NCI-H2227 (cell line): Measurements from ENCODE around the gene SPRTN.

Experiments
- DNase-seq: peaks from one replicate; lab custom pipeline; 2025; ENCODE audit not compliant: unreplicated experiment; lab: John Stamatoyannopoulos, UW

The SPRTN gene

DNA sequence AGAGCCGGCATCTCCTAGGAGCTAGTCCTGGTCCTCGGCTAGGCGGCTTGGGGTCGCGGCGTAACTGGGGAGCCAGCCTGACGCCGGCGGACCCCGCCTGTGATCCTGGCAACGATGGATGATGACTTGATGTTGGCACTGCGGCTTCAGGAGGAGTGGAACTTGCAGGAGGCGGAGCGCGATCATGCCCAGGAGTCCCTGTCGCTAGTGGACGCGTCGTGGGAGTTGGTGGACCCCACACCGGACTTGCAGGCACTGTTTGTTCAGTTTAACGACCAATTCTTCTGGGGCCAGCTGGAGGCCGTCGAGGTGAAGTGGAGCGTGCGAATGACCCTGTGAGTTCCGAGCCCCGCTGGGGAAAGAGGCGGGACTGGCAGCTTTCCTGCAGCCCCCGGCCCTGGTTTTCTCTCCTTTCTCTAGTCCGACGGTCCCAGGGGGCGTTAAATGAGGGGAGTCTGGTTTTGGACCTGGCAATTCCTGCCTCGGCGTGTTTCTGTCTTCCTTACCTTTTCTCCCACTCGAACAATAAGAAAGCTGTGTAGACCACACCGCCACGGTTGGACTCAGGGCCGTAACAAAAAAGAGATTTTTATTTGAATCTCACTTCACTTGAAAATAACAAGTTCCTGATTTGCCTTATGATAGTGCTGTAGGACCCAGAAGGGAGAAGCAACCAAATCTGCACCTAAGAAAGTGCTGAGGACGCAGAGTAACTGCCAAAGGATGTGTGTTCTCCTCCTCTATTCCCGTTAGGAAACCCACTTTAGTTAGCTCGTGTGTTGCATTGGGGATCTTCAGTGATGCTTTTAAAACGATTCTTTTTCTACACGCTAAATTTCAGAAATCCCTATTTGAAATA, at the start of gene SPRTN:
SPRTN (plus strand) TSS at position 24 of the 859 bp plus-strand sequence; CDS start at position 115, 91 bp downstream.
- DNase-seq = peak; percentile 65

DNA sequence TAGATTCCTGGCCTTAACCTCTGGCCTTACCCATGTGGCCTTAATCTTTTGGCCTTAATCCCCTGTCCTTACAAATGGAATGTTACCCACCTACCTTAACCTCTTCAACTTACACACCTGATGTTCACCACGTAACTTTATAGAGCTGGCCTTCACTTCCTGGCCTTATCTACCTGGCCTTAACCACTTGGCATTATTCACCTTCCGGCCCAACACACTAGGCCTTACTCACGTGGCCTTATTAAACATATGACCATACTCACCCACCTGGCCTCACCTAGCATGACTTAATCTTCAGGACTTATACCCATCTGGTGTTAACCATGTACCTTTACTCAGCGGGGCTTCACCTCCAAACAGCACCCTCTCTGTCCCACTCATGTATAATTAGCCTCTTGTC, 42.2 kb upstream of the SPRTN start:
- no peak for DNase-seq

DNA sequence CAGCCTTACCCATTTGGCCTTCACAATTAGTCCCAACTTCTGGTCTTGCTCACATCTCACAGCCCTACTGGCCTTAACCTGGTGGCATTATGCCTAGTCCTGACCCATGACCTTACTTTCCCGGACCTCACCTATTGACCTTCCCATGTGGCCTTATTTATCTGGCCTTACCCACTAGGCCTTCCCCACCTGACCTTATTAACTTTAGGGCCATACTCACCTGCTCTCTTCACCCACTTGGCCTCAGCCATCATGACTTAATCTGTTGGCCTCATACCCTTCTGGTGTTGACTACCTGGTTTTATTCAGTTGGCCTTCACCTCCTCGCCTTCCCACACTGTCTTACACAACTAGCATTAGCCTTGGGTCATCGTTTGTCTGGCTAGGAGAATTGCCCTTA, 36.1 kb upstream of the SPRTN start:
- no peak for DNase-seq

DNA sequence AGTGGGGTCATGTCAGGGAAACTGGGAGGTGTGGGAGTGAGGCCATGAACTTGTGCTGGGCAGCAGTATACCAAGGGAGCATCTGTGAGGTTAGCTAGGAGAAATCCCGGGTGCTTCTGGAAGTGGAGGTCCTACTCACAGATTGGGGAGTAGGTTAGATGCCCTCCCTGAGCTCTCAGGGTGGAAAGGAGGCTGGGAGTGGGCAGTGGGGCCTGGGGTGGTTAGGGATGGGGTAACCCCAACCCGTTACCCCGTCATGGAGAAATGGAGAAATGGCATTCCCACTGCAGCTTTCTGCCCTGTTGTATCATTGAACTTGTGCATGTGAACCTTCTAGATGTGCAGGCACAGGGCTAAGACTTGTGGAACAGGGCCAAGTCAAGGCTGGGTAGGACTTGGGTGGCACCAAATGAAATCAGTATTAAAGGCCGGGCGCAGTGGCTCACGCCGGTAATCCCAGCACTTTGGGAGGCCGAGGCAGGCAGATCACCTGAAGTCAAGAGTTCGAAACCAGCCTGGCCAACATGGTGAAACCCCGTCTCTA, 27.6 kb upstream of the SPRTN start:
- DNase-seq = no peak

GRCh38 chr1:231311720-231312431, 26.2 kb upstream of the SPRTN start:
- DNase-seq = no peak

- DNase-seq = no peak
Measured at GRCh38 chr1:231312432-231312788, 25.7 kb upstream of the SPRTN start.

- no peak for DNase-seq
Measured at GRCh38 chr1:231313661-231314060, 24.4 kb upstream of the SPRTN start.

DNA sequence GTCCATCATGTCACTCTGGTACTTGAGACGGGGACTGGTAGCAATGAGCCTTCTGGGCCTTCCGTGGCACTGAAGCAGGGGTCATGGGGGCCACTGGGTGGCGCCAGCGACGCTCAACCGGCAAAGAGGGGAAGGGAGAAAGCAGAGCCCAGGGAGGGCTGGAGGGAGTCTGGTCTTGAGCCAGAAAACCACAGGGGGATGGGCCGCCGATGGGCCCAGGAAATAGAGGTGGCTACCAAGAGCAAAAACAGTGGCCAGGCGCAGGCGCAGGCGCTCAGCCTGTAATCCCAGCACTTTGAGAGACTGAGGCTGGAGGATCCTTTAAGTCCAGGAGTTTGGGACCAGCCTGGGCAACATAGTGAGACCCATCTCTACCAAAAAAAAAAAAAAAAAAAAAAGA, 22.2 kb upstream of the SPRTN start:
- peak; percentile 5 for DNase-seq

DNA sequence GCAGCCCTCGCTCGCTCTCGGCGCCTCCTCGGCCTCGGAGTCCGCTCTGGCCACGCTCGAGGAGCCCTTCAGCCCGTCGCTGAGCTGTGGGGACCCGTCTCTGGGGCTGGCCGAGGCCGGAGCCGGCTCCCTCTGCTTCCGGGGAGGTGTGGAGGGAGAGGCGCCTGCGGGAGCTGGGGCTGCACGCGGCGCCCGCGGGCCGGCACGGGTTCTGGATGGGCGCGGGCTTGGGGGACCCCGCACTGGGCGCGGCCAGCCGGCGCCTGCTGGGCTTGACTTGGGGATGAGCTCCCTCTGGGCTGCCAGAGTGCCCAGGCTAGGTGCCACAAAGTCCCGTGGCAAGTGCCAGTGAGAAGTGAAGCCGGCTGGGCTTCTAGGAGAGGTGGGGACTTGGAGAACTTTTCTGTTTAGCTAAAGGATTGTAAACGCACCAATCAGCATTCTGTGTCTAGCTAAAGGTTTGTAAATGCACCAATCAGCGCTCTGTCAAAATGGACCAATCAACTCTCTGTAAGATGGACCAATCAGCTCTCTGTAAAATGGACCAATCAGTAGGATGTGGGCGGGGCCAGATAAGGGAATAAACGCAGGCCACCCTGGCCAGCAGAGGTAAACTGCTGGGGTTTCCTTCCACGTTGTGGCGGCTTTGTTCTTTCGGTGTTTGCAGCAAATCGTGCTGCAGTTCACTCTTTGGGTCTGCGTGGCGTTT, 20.6 kb upstream of the SPRTN start:
- no peak for DNase-seq

GRCh38 chr1:231318015-231318355, 20.1 kb upstream of the SPRTN start:
- DNase-seq = no peak

- DNase-seq = no peak
Measured at GRCh38 chr1:231318568-231318967, 19.5 kb upstream of the SPRTN start.

GRCh38 chr1:231319080-231319479, 19.0 kb upstream of the SPRTN start:
- DNase-seq = no peak

GRCh38 chr1:231322880-231323530, 15.1 kb upstream of the SPRTN start:
- no peak for DNase-seq

DNA sequence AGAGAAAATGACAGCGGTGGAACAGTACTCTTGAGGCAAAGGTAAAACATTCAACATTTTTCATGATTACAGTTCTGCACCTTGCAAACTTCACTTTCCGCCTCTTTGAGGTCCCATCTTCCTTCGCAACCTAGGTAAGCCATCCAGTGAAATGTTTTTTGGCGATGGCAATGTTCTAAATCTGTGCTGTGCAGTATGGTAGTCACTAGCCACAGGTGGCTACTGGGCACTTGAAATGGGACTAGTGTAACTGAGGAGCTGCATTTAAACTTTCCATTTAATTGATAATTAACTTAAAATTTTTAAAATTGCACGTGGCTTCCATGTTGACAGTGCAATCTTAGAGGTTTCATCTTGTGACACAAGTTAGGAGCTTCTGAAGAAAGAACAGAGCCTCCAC, 13.4 kb upstream of the SPRTN start:
- no peak for DNase-seq

DNA sequence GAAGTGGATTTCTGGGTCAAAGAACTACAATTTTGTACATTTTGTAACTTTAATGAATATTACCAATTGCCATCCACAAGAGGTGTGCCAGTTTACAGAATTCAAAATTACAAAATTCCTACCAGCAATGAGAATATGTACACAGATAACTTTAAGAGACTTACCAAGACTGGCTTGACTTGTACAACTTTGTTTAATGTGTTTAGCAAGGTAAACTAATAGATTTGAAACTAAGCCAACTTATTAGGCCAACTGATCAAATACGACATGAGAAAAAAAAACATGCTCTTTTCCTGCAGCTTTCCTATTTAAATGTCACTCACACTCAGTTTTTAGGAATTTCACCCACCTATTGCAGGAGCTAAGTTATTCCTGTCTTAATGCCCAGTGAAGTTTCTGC, 11.8 kb upstream of the SPRTN start:
- DNase-seq = no peak

DNA sequence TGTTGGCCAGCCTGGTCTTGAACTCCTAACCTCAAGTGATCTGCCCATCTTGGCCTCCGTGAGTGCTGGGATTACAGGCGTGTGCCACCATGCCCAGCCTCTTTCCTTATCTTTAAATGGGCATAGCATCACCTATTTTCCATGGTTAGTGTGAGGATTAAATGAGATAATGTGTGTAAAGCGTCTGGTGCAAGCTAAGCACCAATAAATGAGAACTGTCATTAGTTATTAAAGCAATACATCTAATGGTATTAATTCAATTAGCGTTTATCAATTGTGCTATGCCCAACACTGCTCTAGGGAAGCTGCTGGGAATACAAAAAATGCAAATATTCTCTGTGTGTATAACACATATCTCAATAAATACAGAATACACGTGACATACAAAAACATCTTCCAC, 10.5 kb upstream of the SPRTN start:
- DNase-seq = no peak

- no peak for DNase-seq
Measured at GRCh38 chr1:231329483-231329882, 8.6 kb upstream of the SPRTN start.

DNA sequence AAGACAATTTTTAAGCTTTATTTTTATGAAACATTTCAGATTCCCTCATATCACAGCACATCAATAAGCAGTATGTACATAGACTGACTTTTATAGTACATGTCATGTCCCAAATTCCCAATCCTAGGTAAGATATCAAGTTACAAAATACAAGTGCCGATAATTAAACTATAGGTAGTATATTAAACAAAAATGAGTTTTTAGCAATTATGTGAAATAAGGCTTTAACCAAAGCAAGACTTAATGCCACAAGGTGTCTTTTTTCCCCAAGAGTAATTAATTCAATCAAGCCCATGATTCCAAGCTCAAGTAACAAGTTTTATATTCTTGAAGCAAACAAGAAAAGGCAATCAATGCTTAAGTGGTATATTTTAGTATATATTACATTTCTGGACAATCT, 5.3 kb upstream of the SPRTN start:
- DNase-seq = no peak

DNA sequence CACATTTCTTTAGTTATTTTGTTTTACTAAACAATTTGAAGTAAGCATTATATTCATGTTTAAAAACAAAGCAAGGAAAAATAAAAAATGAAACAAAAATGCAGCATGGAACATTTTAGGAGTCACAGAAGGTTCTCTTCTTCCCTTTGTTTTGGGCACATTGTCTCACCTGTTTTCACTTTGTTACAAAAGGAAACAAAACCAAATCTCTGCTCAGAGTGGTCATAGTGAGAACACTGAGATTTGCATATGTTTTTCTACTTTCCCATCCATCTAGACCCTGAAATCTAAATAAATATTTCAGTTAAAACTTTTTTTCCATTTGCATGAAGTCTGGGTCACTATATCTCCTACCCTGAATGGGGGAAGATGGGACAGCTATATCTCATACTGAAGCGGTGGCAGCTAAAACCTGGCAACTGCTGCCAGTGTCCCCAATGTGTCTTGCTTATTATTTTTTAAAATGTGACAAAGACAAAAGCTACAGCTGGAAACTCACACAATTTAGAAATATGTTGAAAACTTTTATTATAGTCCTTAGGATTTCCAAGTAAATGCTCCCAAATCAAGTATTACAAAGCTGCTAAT, 3.9 kb upstream of the SPRTN start:
- no peak for DNase-seq

GRCh38 chr1:231334952-231335351, 3.1 kb upstream of the SPRTN start:
- DNase-seq = no peak
